ENCODE measurements around the gene AK1.

AK1 gene

GRCh38 chr9:127817881-127818434, 59.5 kb downstream of the AK1 start:
- no peak for DNase-seq (ENCODE audit: low read depth)

- DNase-seq (ENCODE audit: low read depth): no peak
Measured at GRCh38 chr9:127816728-127817127, 60.7 kb downstream of the AK1 start.

Data from activated T-helper 1 cell treated with Interleukin-2 at 50 U/mL for 16 hours (primary cell).